ENCODE results near the gene DECR2. TPM values are rescaled to one million over a fixed set of nuclear protein-coding genes. Genes with fewer than 3 reads are reported as not detected.
A peak's percentile ranks its signal among the peaks of the same experiment; 100 is the strongest.

The DECR2 gene
- total and polyA plus RNA-seq, 2 of the 13 experiments (the other 11 are each of a cell fraction or from before 2014, with no cell fraction given): 36.3 to 44.6 TPM

DNA sequence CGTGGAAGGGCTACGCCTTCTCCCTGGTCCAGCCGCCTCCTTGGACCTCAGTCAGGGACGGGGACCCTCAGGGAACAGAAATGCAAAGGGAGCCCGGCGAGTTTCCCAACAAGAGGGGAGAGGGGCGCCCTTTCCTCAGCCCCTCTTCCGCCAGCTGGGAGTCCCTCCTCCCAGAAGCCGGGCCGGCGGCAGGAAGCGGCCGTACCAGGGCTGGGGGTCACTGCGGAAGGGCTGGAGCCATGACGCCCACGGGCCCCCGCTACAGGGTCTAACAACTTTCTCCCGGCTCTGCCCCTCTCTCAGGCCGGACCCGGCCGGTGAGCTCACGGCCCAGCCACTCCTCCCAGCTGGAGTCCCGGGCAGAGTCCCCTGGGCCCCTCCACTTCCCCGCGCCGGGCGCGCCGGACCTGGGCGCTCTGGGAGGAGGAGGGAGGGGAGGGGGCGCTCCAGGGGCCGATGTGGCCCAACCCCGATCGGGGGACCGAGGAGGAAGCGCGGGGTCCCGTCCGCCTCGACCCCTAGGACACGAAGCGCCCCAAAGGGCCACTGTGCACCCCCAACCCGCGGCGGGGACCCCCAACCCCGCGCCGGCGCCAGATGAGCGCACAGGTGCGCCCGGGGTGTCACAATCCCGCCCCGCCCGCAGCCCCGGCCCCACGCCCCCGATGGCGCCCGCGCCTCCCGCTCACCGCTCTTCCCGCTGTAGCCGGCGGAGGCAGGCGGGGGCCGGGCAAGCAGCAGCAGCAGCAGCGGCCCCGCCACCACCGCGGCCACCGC is 20.5 kb upstream of the DECR2 start (continued):
- TF ChIP-seq RFX3 (CRISPR knock-in tag; IDR thresholded peaks at IDR 0.05): no peak
- TF ChIP-seq ZKSCAN1 (IDR thresholded peaks at IDR 0.05; ENCODE audit: low read length): no peak
- TF ChIP-seq ZNF572 (CRISPR knock-in tag; IDR thresholded peaks at IDR 0.05): no peak
- TF ChIP-seq SSRP1 (CRISPR knock-in tag; IDR thresholded peaks at IDR 0.05): no peak
- TF ChIP-seq TCF7 (IDR thresholded peaks at IDR 0.05; ENCODE audit: low read depth): no peak
- no peak for TF ChIP-seq ZNF678 (CRISPR knock-in tag; IDR thresholded peaks at IDR 0.05)
- TF ChIP-seq, protein P1, sequence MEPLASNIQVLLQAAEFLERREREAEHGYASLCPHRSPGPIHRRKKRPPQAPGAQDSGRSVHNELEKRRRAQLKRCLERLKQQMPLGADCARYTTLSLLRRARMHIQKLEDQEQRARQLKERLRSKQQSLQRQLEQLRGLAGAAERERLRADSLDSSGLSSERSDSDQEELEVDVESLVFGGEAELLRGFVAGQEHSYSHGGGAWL (CRISPR knock-in tag; IDR thresholded peaks at IDR 0.05): no peak
- no peak for TF ChIP-seq CREB1 (IDR thresholded peaks at IDR 0.05)
- no peak for TF ChIP-seq CREB1 (CRISPR knock-in tag; IDR thresholded peaks at IDR 0.05)
- no peak for TF ChIP-seq FOSL2 (CRISPR knock-in tag; IDR thresholded peaks at IDR 0.05)
- TF ChIP-seq, protein P2, sequence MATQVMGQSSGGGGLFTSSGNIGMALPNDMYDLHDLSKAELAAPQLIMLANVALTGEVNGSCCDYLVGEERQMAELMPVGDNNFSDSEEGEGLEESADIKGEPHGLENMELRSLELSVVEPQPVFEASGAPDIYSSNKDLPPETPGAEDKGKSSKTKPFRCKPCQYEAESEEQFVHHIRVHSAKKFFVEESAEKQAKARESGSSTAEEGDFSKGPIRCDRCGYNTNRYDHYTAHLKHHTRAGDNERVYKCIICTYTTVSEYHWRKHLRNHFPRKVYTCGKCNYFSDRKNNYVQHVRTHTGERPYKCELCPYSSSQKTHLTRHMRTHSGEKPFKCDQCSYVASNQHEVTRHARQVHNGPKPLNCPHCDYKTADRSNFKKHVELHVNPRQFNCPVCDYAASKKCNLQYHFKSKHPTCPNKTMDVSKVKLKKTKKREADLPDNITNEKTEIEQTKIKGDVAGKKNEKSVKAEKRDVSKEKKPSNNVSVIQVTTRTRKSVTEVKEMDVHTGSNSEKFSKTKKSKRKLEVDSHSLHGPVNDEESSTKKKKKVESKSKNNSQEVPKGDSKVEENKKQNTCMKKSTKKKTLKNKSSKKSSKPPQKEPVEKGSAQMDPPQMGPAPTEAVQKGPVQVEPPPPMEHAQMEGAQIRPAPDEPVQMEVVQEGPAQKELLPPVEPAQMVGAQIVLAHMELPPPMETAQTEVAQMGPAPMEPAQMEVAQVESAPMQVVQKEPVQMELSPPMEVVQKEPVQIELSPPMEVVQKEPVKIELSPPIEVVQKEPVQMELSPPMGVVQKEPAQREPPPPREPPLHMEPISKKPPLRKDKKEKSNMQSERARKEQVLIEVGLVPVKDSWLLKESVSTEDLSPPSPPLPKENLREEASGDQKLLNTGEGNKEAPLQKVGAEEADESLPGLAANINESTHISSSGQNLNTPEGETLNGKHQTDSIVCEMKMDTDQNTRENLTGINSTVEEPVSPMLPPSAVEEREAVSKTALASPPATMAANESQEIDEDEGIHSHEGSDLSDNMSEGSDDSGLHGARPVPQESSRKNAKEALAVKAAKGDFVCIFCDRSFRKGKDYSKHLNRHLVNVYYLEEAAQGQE (IDR thresholded peaks at IDR 0.05; ENCODE audit: borderline replicate concordance in 1 of 2, low read depth in 1 of 2, low read length in 2 of 2): no peak
- no peak for TF ChIP-seq SRSF1 (optimal IDR thresholded peaks at IDR 0.05; ENCODE audit: low read depth, low read length)
- TF ChIP-seq, protein P3, sequence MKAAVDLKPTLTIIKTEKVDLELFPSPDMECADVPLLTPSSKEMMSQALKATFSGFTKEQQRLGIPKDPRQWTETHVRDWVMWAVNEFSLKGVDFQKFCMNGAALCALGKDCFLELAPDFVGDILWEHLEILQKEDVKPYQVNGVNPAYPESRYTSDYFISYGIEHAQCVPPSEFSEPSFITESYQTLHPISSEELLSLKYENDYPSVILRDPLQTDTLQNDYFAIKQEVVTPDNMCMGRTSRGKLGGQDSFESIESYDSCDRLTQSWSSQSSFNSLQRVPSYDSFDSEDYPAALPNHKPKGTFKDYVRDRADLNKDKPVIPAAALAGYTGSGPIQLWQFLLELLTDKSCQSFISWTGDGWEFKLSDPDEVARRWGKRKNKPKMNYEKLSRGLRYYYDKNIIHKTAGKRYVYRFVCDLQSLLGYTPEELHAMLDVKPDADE (CRISPR knock-in tag; IDR thresholded peaks at IDR 0.05): no peak
- TF ChIP-seq, protein P4, sequence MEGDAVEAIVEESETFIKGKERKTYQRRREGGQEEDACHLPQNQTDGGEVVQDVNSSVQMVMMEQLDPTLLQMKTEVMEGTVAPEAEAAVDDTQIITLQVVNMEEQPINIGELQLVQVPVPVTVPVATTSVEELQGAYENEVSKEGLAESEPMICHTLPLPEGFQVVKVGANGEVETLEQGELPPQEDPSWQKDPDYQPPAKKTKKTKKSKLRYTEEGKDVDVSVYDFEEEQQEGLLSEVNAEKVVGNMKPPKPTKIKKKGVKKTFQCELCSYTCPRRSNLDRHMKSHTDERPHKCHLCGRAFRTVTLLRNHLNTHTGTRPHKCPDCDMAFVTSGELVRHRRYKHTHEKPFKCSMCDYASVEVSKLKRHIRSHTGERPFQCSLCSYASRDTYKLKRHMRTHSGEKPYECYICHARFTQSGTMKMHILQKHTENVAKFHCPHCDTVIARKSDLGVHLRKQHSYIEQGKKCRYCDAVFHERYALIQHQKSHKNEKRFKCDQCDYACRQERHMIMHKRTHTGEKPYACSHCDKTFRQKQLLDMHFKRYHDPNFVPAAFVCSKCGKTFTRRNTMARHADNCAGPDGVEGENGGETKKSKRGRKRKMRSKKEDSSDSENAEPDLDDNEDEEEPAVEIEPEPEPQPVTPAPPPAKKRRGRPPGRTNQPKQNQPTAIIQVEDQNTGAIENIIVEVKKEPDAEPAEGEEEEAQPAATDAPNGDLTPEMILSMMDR (CRISPR knock-in tag; IDR thresholded peaks at IDR 0.05): peak; percentile 23
- TF ChIP-seq FOXK1 (CRISPR knock-in tag; IDR thresholded peaks at IDR 0.05; ENCODE audit: borderline replicate concordance, low read depth): no peak
- TF ChIP-seq MED8 (CRISPR knock-in tag; IDR thresholded peaks at IDR 0.05; ENCODE audit: insufficient replicate concordance): no peak
- no peak for TF ChIP-seq ATF7-NPFF (CRISPR knock-in tag; IDR thresholded peaks at IDR 0.05; ENCODE audit: low read depth)
- peak; percentile 33 for TF ChIP-seq IKZF4 (CRISPR knock-in tag; IDR thresholded peaks at IDR 0.05; ENCODE audit: borderline replicate concordance, low read depth, not compliant biosample characterization)
- no peak for TF ChIP-seq ZNF3 (CRISPR knock-in tag; IDR thresholded peaks at IDR 0.05)
- TF ChIP-seq NKX3-1 (CRISPR knock-in tag; IDR thresholded peaks at IDR 0.05): no peak
- TF ChIP-seq ZNF652 (CRISPR knock-in tag; IDR thresholded peaks at IDR 0.05; ENCODE audit: borderline replicate concordance, low read depth): no peak
- TF ChIP-seq POLR2A (IDR thresholded peaks at IDR 0.05; ENCODE audit: insufficient read depth in 1 of 2, low read depth in 2 of 2, low read length in 2 of 2): 0 out of 4 replicates have a peak, but pooled peaks of 1 of the 2 experiments have one; percentile 3
- no peak for TF ChIP-seq GPN1 (CRISPR knock-in tag; IDR thresholded peaks at IDR 0.05; ENCODE audit: borderline replicate concordance)
- no peak for TF ChIP-seq U2AF1 (optimal IDR thresholded peaks at IDR 0.05; ENCODE audit: low read depth, low read length)
- TF ChIP-seq ZSCAN9 (CRISPR knock-in tag; IDR thresholded peaks at IDR 0.05; ENCODE audit: borderline replicate concordance): no peak

All from HepG2 (cell line).